Measurements from ENCODE around the gene PSD4. TPM values are rescaled to one million over a fixed set of nuclear protein-coding genes. Genes with fewer than 3 reads are reported as not detected.

Gene PSD4
- polyA plus RNA-seq, 1 donor from 2014 or later = 0.67 TPM

DNA sequence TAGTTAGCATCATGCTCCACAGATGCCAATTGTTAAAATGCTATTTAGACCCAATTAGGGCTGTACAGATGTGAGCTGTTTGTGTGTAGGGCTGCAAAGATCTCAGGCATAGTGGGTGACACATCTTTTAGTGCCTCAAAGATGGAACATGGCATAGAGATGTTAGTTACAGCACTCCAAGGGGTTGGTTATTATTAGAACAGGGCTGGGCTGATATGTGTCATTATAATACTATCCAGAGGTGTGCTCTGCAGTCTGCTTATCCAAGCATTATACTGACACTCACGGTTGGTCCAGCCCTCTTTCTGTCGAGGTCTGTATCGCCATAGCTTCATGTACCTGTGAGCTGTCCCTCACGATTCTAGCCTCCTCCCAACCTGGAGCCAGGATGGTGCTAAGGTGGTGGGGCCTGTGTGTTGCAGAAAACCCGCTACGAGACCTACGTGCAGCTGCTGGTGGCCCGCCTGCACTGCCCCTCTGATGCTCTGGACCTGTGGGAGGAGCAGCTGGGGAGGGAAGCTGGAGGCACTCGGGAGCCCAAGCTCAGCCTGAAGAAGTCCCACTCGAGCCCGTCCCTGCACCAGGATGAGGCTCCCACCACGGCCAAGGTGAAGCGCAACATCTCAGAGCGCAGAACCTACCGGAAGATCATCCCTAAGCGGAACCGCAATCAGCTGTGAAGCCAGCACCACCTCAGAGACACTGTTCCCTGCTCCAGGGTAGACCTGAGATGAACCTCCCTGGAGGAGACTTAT, 27.1 kb downstream of the PSD4 start:
- Histone ChIP-seq H3K4me3 (ENCODE audit: low read length) (no peak overlapping the region), H4K20me1 (ENCODE audit: insufficient read depth) (no peaks in the 10 kb centered on the region), H3F3A (ENCODE audit: insufficient read depth, low read length, poor library complexity, severe bottlenecking) (no peaks in the 10 kb centered on the region), H3K4me2 (ENCODE audit: low read length) (no peak overlapping the region), H3K79me2 (replicated peaks; ENCODE audit: insufficient read depth, low read length) (no peaks in the 10 kb centered on the region), H3K27ac (ENCODE audit: low read length) (no peak overlapping the region), H3K9me2 (ENCODE audit: insufficient read depth, low read length) (no peaks in the 10 kb centered on the region), H3K9ac (ENCODE audit: low read length) (no peak overlapping the region), H3K9me3 (ENCODE audit: low read length) (no peaks in the 10 kb centered on the region), H3K36me3 (ENCODE audit: insufficient read depth, low read length) (no peaks in the 10 kb centered on the region), H3K27me3 (ENCODE audit: insufficient read depth, low read depth, low read length) (peaks cover 4% of the 10 kb centered on the region), H2AFZ (ENCODE audit: low read depth, low read length) (no peak overlapping the region)
- TF ChIP-seq RAD21 (conservative IDR thresholded peaks at IDR 0.05) = no peak
- no peak for TF ChIP-seq TAF1 (IDR thresholded peaks at IDR 0.05; ENCODE audit: low read depth)
- no peak for TF ChIP-seq POLR2AphosphoS5 (IDR thresholded peaks at IDR 0.05)
- TF ChIP-seq SMC3 (conservative IDR thresholded peaks at IDR 0.05; ENCODE audit: poor library complexity) = no peak
- no peak for TF ChIP-seq EP300 (conservative IDR thresholded peaks at IDR 0.05; ENCODE audit: poor library complexity, severe bottlenecking)
- TF ChIP-seq, protein P1, sequence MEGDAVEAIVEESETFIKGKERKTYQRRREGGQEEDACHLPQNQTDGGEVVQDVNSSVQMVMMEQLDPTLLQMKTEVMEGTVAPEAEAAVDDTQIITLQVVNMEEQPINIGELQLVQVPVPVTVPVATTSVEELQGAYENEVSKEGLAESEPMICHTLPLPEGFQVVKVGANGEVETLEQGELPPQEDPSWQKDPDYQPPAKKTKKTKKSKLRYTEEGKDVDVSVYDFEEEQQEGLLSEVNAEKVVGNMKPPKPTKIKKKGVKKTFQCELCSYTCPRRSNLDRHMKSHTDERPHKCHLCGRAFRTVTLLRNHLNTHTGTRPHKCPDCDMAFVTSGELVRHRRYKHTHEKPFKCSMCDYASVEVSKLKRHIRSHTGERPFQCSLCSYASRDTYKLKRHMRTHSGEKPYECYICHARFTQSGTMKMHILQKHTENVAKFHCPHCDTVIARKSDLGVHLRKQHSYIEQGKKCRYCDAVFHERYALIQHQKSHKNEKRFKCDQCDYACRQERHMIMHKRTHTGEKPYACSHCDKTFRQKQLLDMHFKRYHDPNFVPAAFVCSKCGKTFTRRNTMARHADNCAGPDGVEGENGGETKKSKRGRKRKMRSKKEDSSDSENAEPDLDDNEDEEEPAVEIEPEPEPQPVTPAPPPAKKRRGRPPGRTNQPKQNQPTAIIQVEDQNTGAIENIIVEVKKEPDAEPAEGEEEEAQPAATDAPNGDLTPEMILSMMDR (IDR thresholded peaks at IDR 0.05; ENCODE audit: poor library complexity, severe bottlenecking) = no peak
- TF ChIP-seq, protein P2, sequence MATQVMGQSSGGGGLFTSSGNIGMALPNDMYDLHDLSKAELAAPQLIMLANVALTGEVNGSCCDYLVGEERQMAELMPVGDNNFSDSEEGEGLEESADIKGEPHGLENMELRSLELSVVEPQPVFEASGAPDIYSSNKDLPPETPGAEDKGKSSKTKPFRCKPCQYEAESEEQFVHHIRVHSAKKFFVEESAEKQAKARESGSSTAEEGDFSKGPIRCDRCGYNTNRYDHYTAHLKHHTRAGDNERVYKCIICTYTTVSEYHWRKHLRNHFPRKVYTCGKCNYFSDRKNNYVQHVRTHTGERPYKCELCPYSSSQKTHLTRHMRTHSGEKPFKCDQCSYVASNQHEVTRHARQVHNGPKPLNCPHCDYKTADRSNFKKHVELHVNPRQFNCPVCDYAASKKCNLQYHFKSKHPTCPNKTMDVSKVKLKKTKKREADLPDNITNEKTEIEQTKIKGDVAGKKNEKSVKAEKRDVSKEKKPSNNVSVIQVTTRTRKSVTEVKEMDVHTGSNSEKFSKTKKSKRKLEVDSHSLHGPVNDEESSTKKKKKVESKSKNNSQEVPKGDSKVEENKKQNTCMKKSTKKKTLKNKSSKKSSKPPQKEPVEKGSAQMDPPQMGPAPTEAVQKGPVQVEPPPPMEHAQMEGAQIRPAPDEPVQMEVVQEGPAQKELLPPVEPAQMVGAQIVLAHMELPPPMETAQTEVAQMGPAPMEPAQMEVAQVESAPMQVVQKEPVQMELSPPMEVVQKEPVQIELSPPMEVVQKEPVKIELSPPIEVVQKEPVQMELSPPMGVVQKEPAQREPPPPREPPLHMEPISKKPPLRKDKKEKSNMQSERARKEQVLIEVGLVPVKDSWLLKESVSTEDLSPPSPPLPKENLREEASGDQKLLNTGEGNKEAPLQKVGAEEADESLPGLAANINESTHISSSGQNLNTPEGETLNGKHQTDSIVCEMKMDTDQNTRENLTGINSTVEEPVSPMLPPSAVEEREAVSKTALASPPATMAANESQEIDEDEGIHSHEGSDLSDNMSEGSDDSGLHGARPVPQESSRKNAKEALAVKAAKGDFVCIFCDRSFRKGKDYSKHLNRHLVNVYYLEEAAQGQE (IDR thresholded peaks at IDR 0.05; ENCODE audit: borderline replicate concordance) = no peak
- TF ChIP-seq MXI1 (conservative IDR thresholded peaks at IDR 0.05; ENCODE audit: poor library complexity, severe bottlenecking) = no peak
- no peak for TF ChIP-seq EZH2 (IDR thresholded peaks at IDR 0.05; ENCODE audit: borderline replicate concordance, insufficient read depth, low read length, poor library complexity, severe bottlenecking)

DNA sequence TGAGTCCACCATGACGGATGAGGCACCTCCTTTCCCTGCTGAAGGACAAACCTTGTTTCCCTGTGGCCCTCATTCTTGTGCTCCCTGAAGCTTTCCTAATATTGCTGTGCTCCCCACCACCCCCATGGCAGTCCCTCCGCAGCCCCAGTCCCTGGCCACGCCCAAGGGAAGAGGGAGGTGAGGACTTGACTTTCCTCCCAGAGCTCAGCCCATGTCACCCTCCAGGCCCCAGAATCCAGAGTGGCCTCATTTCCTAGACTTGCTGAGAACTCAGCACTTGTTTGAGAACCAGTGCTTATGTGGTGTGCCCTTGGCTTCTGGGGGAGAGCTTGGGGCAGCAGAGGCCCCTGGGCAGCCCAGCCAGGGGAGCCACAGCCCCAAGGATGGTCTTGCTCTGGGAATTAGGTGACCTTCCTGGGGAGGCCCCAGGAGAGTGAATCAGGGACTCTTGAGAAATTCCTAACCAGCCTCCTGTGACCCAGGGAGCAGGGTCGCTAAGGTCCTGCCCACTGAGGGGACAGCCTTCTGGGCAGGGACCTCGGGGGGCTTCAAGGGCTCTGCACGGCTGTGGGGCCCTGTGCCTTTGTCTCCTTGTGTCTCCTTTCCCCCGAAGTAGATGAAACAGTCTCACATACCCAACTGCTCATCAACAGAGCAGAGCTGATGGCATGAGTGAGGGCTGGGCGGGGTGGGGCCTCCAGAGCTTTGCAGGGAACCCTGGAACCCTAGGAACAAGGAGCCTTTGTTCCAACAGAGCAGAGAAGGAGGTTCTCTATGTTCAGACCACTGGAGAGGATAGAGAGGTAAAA, 27.9 kb downstream of the PSD4 start:
- no peaks in the 10 kb centered on the region for H4K20me1 ChIP-seq (ENCODE audit: insufficient read depth)
- TF ChIP-seq POLR2AphosphoS5 (IDR thresholded peaks at IDR 0.05) (no peak), TAF1 (IDR thresholded peaks at IDR 0.05; ENCODE audit: low read depth) (no peak), MXI1 (conservative IDR thresholded peaks at IDR 0.05; ENCODE audit: poor library complexity, severe bottlenecking) (no peak), SMC3 (conservative IDR thresholded peaks at IDR 0.05; ENCODE audit: poor library complexity) (no peak), RAD21 (conservative IDR thresholded peaks at IDR 0.05) (no peak), EZH2 (IDR thresholded peaks at IDR 0.05; ENCODE audit: borderline replicate concordance, insufficient read depth, low read length, poor library complexity, severe bottlenecking) (no peak), EP300 (conservative IDR thresholded peaks at IDR 0.05; ENCODE audit: poor library complexity, severe bottlenecking) (no peak)
- TF ChIP-seq, protein P1 (IDR thresholded peaks at IDR 0.05; ENCODE audit: poor library complexity, severe bottlenecking) = no peak
- TF ChIP-seq, protein P2 (IDR thresholded peaks at IDR 0.05; ENCODE audit: borderline replicate concordance) = no peak
- no peaks in the 10 kb centered on the region for H3K9me2 ChIP-seq (ENCODE audit: insufficient read depth, low read length)
- no peak overlapping the region for H3K4me3 ChIP-seq (ENCODE audit: low read length)
- H3F3A ChIP-seq (ENCODE audit: insufficient read depth, low read length, poor library complexity, severe bottlenecking) = no peaks in the 10 kb centered on the region
- H3K27ac ChIP-seq (ENCODE audit: low read length) = no peak overlapping the region
- H3K9me3 ChIP-seq (ENCODE audit: low read length) = no peaks in the 10 kb centered on the region
- no peak overlapping the region for H2AFZ ChIP-seq (ENCODE audit: low read depth, low read length)
- H3K36me3 ChIP-seq (ENCODE audit: insufficient read depth, low read length) = no peaks in the 10 kb centered on the region
- H3K27me3 ChIP-seq (ENCODE audit: insufficient read depth, low read depth, low read length) = peaks cover 4% of the 10 kb centered on the region
- H3K79me2 ChIP-seq (replicated peaks; ENCODE audit: insufficient read depth, low read length) = no peaks in the 10 kb centered on the region
- no peak overlapping the region for H3K9ac ChIP-seq (ENCODE audit: low read length)
- H3K4me2 ChIP-seq (ENCODE audit: low read length) = no peak overlapping the region
